Thyroid gland (tissue), 4 donors: Measurements from ENCODE around the gene C4orf50.

ENCODE experiments used
- CTCF ChIP-seq, 6 experiments: fragments of 200-600 bp in 3 of 6; fragments of 450-650 bp in 3 of 6; sonication (generic) in 3 of 6; IDR thresholded peaks; one replicate each; pipeline ENCODE4 v1.5.1; 2016 to 2019; ENCODE audit warnings: antibody characterized with exemption in 6 of 6, mild to moderate bottlenecking in 2 of 6, inconsistent platforms in 1 of 6, moderate library complexity in 1 of 6
- POLR2A ChIP-seq, 2 donors: fragments of 450-650 bp; IDR thresholded peaks; one replicate each; pipeline ENCODE4 v1.6.1; 2017; ENCODE audit warnings: antibody characterized with exemption in 2 of 2, mild to moderate bottlenecking in 2 of 2, moderate library complexity in 1 of 2

- no peak for TF ChIP-seq CTCF (IDR thresholded peaks at IDR 0.05)
- no peak for TF ChIP-seq POLR2A (IDR thresholded peaks at IDR 0.05)
Observed at GRCh38 chr4:6022607-6023288, 4.5 kb upstream of the C4orf50 start.
